Prostate gland (tissue), 2 donors: ENCODE results near the gene RCOR1. TPM values are rescaled to one million over a fixed set of nuclear protein-coding genes. Genes with fewer than 3 reads are reported as not detected.

Source experiments
- DNase-seq: peaks from one replicate; pipeline ENCODE4 v3.0.0-alpha.2; 2019; ENCODE audit warnings: low spot score
- H3K27ac ChIP-seq, 2 donors: fragments of 200-600 bp; sonication (generic); 2 replicates each; pipeline ENCODE4 v1.5.1; 2017 to 2019
- H3K27me3 ChIP-seq: fragments of 200-600 bp; sonication (generic); replicated peaks from 2 replicates; pipeline ENCODE4 v1.5.1; 2019; ENCODE audit not compliant: insufficient read depth
- H3K36me3 ChIP-seq, 2 donors: fragments of 200-600 bp; sonication (generic); 1 replicate in 1 of 2; 2 replicates in 1 of 2; pipeline versions ENCODE4 v1.5.1 to v1.8.1; 2017 to 2019
- H3K4me1 ChIP-seq: fragments of 200-600 bp; sonication (generic); replicated peaks from 2 replicates; pipeline ENCODE4 v1.5.1; 2019
- H3K4me3 ChIP-seq, 2 donors: fragments of 200-600 bp; sonication (generic); 2 replicates each; pipeline ENCODE4 v1.5.1; 2017 to 2019
- H3K9me3 ChIP-seq: fragments of 200-600 bp; sonication (generic); 2 replicates; pipeline ENCODE4 v1.5.1; 2017
- CTCF ChIP-seq, 4 experiments: fragments of 200-600 bp in 2 of 4; fragments of 450-650 bp in 2 of 4; sonication (generic) in 2 of 4; IDR thresholded peaks; 1 replicate in 3 of 4; 2 replicates in 1 of 4; pipeline ENCODE4 v1.5.1; 2016 to 2019; ENCODE audit warnings: antibody characterized with exemption in 4 of 4, mild to moderate bottlenecking in 2 of 4, moderate library complexity in 2 of 4
- POLR2A ChIP-seq: fragments of 450-650 bp; IDR thresholded peaks from one replicate; pipeline ENCODE4 v1.6.1; 2016; ENCODE audit warnings: antibody characterized with exemption, mild to moderate bottlenecking
- POLR2AphosphoS5 ChIP-seq: sonication (generic); formaldehyde crosslinking; IDR thresholded peaks from one replicate; pipeline ENCODE4 v1.6.1; 2017; ENCODE audit warnings: antibody characterized with exemption
- WGBS: methylation state at CpG from one replicate; pipeline ENCODE4 v1.1.5; 2018; 5-methylcytosine and 5-hydroxymethylcytosine counted together
- intact Hi-C: fragments of 100-400 bp; cut with DNase I; formaldehyde crosslinking; loops from one replicate; pipeline ENCODE4 v1.14.2; 2022
- total RNA-seq, 2 donors: library from RNA; depleted of rRNA; stranded (reverse); fragments of >200 nt; gene quantifications; one replicate each; pipeline ENCODE4 v1.1.0, GENCODE V29; 2016

Gene RCOR1
- total RNA-seq, 2 donors from 2014 or later: 14.4 to 26.6 TPM

DNA sequence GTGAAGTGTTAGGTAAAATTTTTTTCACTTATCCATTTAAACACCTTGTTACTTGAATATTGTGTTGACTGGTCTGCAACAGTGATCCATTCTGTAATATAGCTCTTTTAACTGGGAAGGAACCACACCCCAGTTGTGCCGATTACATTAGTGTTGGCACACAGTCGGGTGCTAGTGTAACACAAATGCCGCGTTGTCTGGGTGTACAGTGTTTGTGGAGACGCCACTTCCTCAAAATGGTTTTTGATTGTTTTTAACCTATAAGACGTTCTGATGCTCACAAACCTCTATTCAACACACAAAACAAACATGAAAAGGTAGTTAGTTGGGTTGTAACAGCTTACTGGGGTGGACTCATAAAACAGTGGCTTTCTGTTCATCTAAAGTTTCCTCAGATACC is 136.8 kb downstream of the RCOR1 start:
- no peaks in the 10 kb centered on the region for H3K36me3 ChIP-seq
- 62% methylated on average over 6 of the region's 6 CpGs for WGBS
- no peak overlapping the region for H3K27ac ChIP-seq
- DNase-seq: no peak
- intact Hi-C loops: no loop called here
- no peaks in the 10 kb centered on the region for H3K9me3 ChIP-seq
- no peak for TF ChIP-seq POLR2A
- no peak for TF ChIP-seq CTCF (IDR thresholded peaks at IDR 0.05)
- TF ChIP-seq POLR2AphosphoS5: no peak
- H3K4me3 ChIP-seq: no peak overlapping the region
- H3K4me1 ChIP-seq: peaks cover 8% of the 10 kb centered on the region
- no peaks in the 10 kb centered on the region for H3K27me3 ChIP-seq

DNA sequence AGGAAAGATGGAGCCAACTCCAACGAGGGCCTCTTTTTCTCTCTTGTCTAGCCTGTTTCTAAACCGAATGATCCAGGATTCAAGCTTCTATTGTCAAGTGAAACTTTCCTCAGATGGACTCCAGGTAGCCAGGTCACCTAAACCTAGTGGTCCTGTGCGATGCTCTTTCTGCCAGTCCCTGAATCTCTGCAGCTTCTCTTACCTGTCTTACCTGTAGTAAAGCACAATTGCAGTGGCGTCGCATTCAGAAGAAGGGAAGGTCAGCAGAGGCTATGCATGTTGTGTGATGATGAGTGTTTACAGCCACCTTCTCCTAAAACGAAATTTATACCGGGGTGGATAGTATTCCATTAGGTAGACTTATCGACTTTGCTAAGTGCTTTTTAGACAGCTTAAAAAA is 137.4 kb downstream of the RCOR1 start:
- 90% methylated on average over 8 of the region's 8 CpGs for WGBS

GRCh38 chr14:102731101-102731870 is 138.8 kb downstream of the RCOR1 start:
- no peak for DNase-seq
- WGBS: 93% methylated on average over 15 of the region's 15 CpGs
- intact Hi-C loops: no loop called here
- peaks cover 8% of the 10 kb centered on the region for H3K4me1 ChIP-seq
- H3K27me3 ChIP-seq: no peaks in the 10 kb centered on the region
- no peaks in the 10 kb centered on the region for H3K36me3 ChIP-seq
- TF ChIP-seq POLR2AphosphoS5: no peak
- no peak for TF ChIP-seq CTCF (IDR thresholded peaks at IDR 0.05)
- TF ChIP-seq POLR2A: no peak
- no peak overlapping the region for H3K4me3 ChIP-seq
- H3K9me3 ChIP-seq: no peaks in the 10 kb centered on the region
- no peak overlapping the region for H3K27ac ChIP-seq

More for the DNA sequence above, 137.4 kb downstream of the RCOR1 start:
- no peaks in the 10 kb centered on the region for H3K36me3 ChIP-seq
- no peak for DNase-seq
- TF ChIP-seq CTCF (IDR thresholded peaks at IDR 0.05): no peak
- TF ChIP-seq POLR2A: no peak
- TF ChIP-seq POLR2AphosphoS5: no peak
- peaks cover 8% of the 10 kb centered on the region for H3K4me1 ChIP-seq
- no peak overlapping the region for H3K4me3 ChIP-seq
- H3K27ac ChIP-seq: no peak overlapping the region
- no peaks in the 10 kb centered on the region for H3K27me3 ChIP-seq
- no peaks in the 10 kb centered on the region for H3K9me3 ChIP-seq
- intact Hi-C loops: no loop called here

DNA sequence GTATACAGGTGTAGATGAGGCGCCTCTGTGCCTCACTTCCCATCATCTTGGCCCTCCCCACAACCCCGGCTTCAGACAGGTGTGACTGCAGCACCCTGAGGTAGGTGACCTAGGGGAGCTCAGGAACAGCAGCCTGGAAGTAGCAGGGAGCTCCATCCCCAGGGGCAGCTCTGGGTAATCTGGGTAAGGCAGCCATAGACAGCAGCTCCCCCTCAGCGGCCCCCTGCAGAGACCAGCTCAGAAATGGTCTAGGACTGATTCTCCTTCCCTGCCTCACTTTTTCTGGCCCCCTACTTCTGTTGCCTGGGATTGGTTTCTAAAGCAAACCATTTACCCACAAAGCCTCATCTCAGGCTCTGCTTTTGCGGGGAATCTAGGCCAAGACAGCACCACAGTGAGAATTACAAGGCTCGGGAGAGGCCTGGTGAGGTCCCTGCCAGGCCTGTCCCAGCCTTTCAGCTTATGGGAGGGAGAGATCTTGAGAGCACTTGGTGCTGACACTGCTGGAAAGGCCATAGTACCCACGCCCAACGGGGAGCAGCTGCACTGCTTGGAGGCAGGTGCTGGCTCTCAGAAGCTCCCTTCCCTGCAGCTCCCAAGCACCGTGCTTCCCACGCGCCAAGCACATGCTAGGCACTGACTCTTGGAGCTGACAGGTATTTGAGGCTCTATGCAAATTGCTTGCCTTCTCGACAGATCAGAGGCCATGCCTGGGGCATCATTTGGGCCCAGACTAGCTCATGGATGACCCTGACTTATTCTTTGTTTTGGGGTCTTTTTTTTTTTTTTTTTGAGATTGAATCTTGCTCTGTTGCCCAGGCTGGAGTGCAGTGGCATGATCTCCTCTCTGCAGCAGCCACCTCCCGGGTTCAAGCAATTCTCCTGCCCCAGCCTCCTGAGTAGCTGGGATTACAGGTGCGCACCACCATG is 139.7 kb downstream of the RCOR1 start:
- no peak overlapping the region for H3K4me3 ChIP-seq
- 90% methylated on average over 13 of the region's 13 CpGs for WGBS
- peaks cover 3% of the 10 kb centered on the region for H3K4me1 ChIP-seq
- H3K27me3 ChIP-seq: no peaks in the 10 kb centered on the region
- H3K9me3 ChIP-seq: no peaks in the 10 kb centered on the region
- H3K27ac ChIP-seq: no peak overlapping the region
- TF ChIP-seq POLR2AphosphoS5: no peak
- TF ChIP-seq CTCF (IDR thresholded peaks at IDR 0.05): no peak
- TF ChIP-seq POLR2A: no peak
- DNase-seq: no peak
- intact Hi-C loops: no loop called here
- H3K36me3 ChIP-seq: no peaks in the 10 kb centered on the region
